GM12874 (cell line): ENCODE data around the gene TGFBRAP1.

Experiments
- TF ChIP-seq, protein P1 (sequence below): IDR thresholded peaks from 2 replicates; pipeline ENCODE4 v1.5.1; 2011; ENCODE audit warnings: low read depth, mild to moderate bottlenecking, control low read depth, low read length, moderate library complexity; ENCODE audit not compliant: insufficient read depth

Gene TGFBRAP1

GRCh38 chr2:105339414-105339813 lies 9.9 kb upstream of the TGFBRAP1 start:
- TF ChIP-seq, protein P1, sequence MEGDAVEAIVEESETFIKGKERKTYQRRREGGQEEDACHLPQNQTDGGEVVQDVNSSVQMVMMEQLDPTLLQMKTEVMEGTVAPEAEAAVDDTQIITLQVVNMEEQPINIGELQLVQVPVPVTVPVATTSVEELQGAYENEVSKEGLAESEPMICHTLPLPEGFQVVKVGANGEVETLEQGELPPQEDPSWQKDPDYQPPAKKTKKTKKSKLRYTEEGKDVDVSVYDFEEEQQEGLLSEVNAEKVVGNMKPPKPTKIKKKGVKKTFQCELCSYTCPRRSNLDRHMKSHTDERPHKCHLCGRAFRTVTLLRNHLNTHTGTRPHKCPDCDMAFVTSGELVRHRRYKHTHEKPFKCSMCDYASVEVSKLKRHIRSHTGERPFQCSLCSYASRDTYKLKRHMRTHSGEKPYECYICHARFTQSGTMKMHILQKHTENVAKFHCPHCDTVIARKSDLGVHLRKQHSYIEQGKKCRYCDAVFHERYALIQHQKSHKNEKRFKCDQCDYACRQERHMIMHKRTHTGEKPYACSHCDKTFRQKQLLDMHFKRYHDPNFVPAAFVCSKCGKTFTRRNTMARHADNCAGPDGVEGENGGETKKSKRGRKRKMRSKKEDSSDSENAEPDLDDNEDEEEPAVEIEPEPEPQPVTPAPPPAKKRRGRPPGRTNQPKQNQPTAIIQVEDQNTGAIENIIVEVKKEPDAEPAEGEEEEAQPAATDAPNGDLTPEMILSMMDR: no peak

DNA sequence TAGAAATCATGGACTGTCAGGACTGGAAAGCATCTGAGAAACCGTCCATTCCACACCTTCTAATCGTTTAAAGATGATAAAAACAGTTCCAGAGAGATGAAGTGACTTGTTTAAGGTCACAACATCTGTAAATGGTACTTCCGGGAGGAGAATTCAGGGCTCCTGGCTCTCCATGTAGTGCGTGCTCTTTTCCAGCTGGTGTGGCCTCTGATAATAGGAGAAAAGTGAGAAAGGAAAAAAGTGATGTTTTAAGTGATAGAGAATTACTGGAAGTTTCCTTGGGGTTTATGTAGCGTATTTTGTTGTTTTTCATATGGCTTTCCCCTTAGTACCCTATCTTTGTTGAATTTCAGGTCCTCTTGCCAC lies 8.5 kb upstream of the TGFBRAP1 start:
- TF ChIP-seq, protein P1: no peak

- TF ChIP-seq, protein P1: no peak
Measured at GRCh38 chr2:105337122-105338019, 7.8 kb upstream of the TGFBRAP1 start, which contains the start of gene C2orf49. TSS of gene C2orf49 (plus strand) at chr2:105337540. CDS start at chr2:105337588, 48 bp downstream.

- TF ChIP-seq, protein P1: no peak
Measured at GRCh38 chr2:105336786-105337121, 7.2 kb upstream of the TGFBRAP1 start.

- TF ChIP-seq, protein P1: no peak
Measured at GRCh38 chr2:105335469-105335868, 5.9 kb upstream of the TGFBRAP1 start.

GRCh38 chr2:105334211-105334610 lies 4.7 kb upstream of the TGFBRAP1 start:
- TF ChIP-seq, protein P1: no peak

- TF ChIP-seq, protein P1: no peak
Measured at GRCh38 chr2:105330681-105331375, 1.3 kb upstream of the TGFBRAP1 start.
